ENCODE measurements around the gene SERPINA10. TPM values are rescaled to one million over a fixed set of nuclear protein-coding genes. Genes with fewer than 3 reads are reported as not detected.

Gene SERPINA10
- total and polyA plus RNA-seq, 2 of the 13 experiments (the other 11 are each of a cell fraction or from before 2014, with no cell fraction given) = 20.1 to 20.2 TPM

- TF ChIP-seq ZNF207 (IDR thresholded peaks at IDR 0.05; ENCODE audit: borderline replicate concordance) (no peak), E2F1 (CRISPR knock-in tag; IDR thresholded peaks at IDR 0.05) (0 out of 2 replicates have a peak, but pooled peaks have one; percentile 0), MATR3 (CRISPR knock-in tag; IDR thresholded peaks at IDR 0.05) (no peak), RBFOX2 (IDR thresholded peaks at IDR 0.05; ENCODE audit: low read depth, low read length) (peak; percentile 70), ZNF512B (CRISPR knock-in tag; IDR thresholded peaks at IDR 0.05; ENCODE audit: borderline replicate concordance) (0 out of 2 replicates have a peak, but pooled peaks have one; percentile 32), CBX1 (IDR thresholded peaks at IDR 0.05; ENCODE audit: low read depth) (peak; percentile 44), PAWR (CRISPR knock-in tag; IDR thresholded peaks at IDR 0.05; ENCODE audit: borderline replicate concordance) (0 out of 2 replicates have a peak, but pooled peaks have one; percentile 35), ZBTB20 (CRISPR knock-in tag; IDR thresholded peaks at IDR 0.05; ENCODE audit: borderline replicate concordance, low read depth) (0 out of 2 replicates have a peak, but pooled peaks have one; percentile 35), DNMT3B (CRISPR knock-in tag; conservative IDR thresholded peaks at IDR 0.05) (peak; percentile 2; the same call in 1 of the 2 replicates), NR3C1 (CRISPR knock-in tag; IDR thresholded peaks at IDR 0.05) (no peak), NCOA1 (CRISPR knock-in tag; IDR thresholded peaks at IDR 0.05) (peak; percentile 90; the same call in 1 of the 2 replicates), HHEX (CRISPR knock-in tag; IDR thresholded peaks at IDR 0.05) (no peak), ZSCAN29 (CRISPR knock-in tag; conservative IDR thresholded peaks at IDR 0.05) (no peak), ZNF451 (CRISPR knock-in tag; IDR thresholded peaks at IDR 0.05) (0 out of 2 replicates have a peak, but pooled peaks have one; percentile 30), YEATS4 (CRISPR knock-in tag; IDR thresholded peaks at IDR 0.05; ENCODE audit: borderline replicate concordance) (0 out of 2 replicates have a peak, but pooled peaks have one; percentile 19), MTF2 (CRISPR knock-in tag; IDR thresholded peaks at IDR 0.05; ENCODE audit: borderline replicate concordance) (peak; percentile 78; the same call in 1 of the 2 replicates)
Observed at GRCh38 chr14:94292526-94292871, 569 bp downstream of the SERPINA10 start (continued).

Data from HepG2 (cell line).